Naive thymus-derived CD4-positive, alpha-beta T cell (primary cell): Measurements from ENCODE around the gene CD302. TPM values are rescaled to one million over a fixed set of nuclear protein-coding genes. Genes with fewer than 3 reads are reported as not detected.

Experiments used
- ATAC-seq: fragments of 150-1000 bp; cut with Tn5 transposase; 2 replicates; pipeline ENCODE4 v1.10.0; 2021; ENCODE audit warnings: mild to moderate bottlenecking, moderate library complexity
- CTCF ChIA-PET: fragments of 350-600 bp; sonication (Branson Sonifier 250); formaldehyde crosslinking; loops from one replicate; lab custom pipeline; 2021; ENCODE audit warnings: antibody characterized with exemption; lab: Charles Lee
- POLR2A ChIA-PET: fragments of 350-600 bp; sonication (Branson Sonifier 250); formaldehyde crosslinking; loops from one replicate; lab custom pipeline; 2021; ENCODE audit warnings: antibody characterized with exemption, inconsistent platforms; lab: Charles Lee
- DNase-seq, 9 donors: peaks; one replicate each; pipeline versions ENCODE4 v3.0.0 to v3.0.0-alpha.2; 2020 to 2022; ENCODE audit warnings: mixed read lengths in 1 of 9
- H3K27ac ChIP-seq: one replicate; pipeline ENCODE4 v1.7.0; 2013; ENCODE audit warnings: mild to moderate bottlenecking, low read depth, low read length, moderate library complexity
- H3K27me3 ChIP-seq, 2 donors: one replicate each; pipeline ENCODE4 v1.7.0; 2013; ENCODE audit warnings: low read length in 2 of 2, mild to moderate bottlenecking in 2 of 2, moderate library complexity in 2 of 2; ENCODE audit not compliant: control insufficient read depth in 2 of 2, insufficient read depth in 2 of 2
- H3K36me3 ChIP-seq, 3 experiments: 1 replicate in 2 of 3; 2 replicates in 1 of 3; pipeline ENCODE4 v1.7.0; 2013; ENCODE audit warnings: low read length in 3 of 3, mild to moderate bottlenecking in 3 of 3, moderate library complexity in 1 of 3; ENCODE audit not compliant: insufficient read depth in 3 of 3, control insufficient read depth in 2 of 3
- H3K4me1 ChIP-seq, 2 donors: one replicate each; pipeline ENCODE4 v1.7.0; 2013; ENCODE audit warnings: low read length in 2 of 2, mild to moderate bottlenecking in 2 of 2, moderate library complexity in 1 of 2; ENCODE audit not compliant: control insufficient read depth in 2 of 2, insufficient read depth in 2 of 2
- H3K4me3 ChIP-seq: 2 replicates; pipeline ENCODE4 v1.7.0; 2013; ENCODE audit warnings: mild to moderate bottlenecking, low read length
- H3K9me3 ChIP-seq, 3 experiments: 1 replicate in 2 of 3; 2 replicates in 1 of 3; pipeline ENCODE4 v1.7.0; 2013; ENCODE audit warnings: low read length in 3 of 3; ENCODE audit not compliant: control insufficient read depth in 2 of 3
- H3K27ac Mint-ChIP-seq, 9 donors: one replicate each; pipeline ENCODE4 v1.8.0; 2020 to 2022; ENCODE audit warnings: mixed read lengths in 9 of 9, mild to moderate bottlenecking in 8 of 9, moderate library complexity in 5 of 9, inconsistent platforms in 2 of 9
- H3K27me3 Mint-ChIP-seq, 5 donors: one replicate each; pipeline ENCODE4 v1.8.0; 2021 to 2022; ENCODE audit warnings: mixed read lengths in 5 of 5, mild to moderate bottlenecking in 1 of 5
- H3K36me3 Mint-ChIP-seq, 5 donors: one replicate each; pipeline ENCODE4 v1.8.0; 2020 to 2022; ENCODE audit warnings: mixed read lengths in 5 of 5, mild to moderate bottlenecking in 3 of 5, inconsistent platforms in 1 of 5
- H3K4me1 Mint-ChIP-seq, 7 donors: one replicate each; pipeline ENCODE4 v1.8.0; 2020 to 2022; ENCODE audit warnings: mixed read lengths in 7 of 7, mild to moderate bottlenecking in 3 of 7, inconsistent platforms in 1 of 7
- H3K4me3 Mint-ChIP-seq, 10 donors: one replicate each; pipeline ENCODE4 v1.8.0; 2020 to 2022; ENCODE audit warnings: mild to moderate bottlenecking in 10 of 10, mixed read lengths in 10 of 10, moderate library complexity in 6 of 10, inconsistent platforms in 2 of 10
- H3K9me3 Mint-ChIP-seq, 11 donors: one replicate each; pipeline ENCODE4 v1.8.0; 2020 to 2022; ENCODE audit warnings: mixed read lengths in 11 of 11, mild to moderate bottlenecking in 4 of 11, inconsistent platforms in 1 of 11, moderate library complexity in 1 of 11
- intact Hi-C, 2 donors: fragments of 100-400 bp; cut with micrococcal nuclease; formaldehyde crosslinking; loops; one replicate each; pipeline ENCODE4 v1.15.1; 2023
- polyA plus RNA-seq, 2 donors: library from polyadenylated mRNA; unstranded; fragments of 300-500 nt; fragmentation: Illumina TruSeq; gene quantifications; one replicate each; pipeline ENCODE4 v1.2.3, GENCODE V29; 2021
- total RNA-seq, 6 experiments: library from RNA in 5 of 6; stranded (reverse) in 5 of 6; gene quantifications; 1 replicate in 5 of 6; 2 replicates in 1 of 6; pipeline ENCODE4 v1.2.3 and lab custom pipeline; 2021 to 2026

The CD302 gene
- total and polyA plus RNA-seq, 7 experiments from 2014 or later: 0.35 to 30.5 (median 1.2) TPM

DNA sequence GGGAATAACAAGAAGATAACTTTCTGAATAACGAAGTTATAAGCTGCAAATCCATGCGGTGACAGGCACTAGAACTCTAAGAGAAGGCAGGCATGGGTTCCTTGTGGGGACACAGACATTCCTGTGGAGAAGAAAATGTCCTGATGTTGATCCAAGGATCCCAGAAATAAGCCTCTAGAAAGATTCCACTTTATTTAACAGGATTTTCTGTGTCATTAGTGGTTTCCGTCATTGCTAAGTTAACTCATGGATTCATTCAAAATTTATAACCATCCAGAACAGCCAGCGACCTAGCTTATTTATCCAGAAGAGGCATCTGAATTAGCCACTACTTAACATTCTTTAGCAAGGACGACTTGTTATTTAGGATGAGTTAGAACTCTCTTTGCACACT lies 10.0 kb upstream of the CD302 start:
- no peaks in the 10 kb centered on the region for H3K27me3 Mint-ChIP-seq
- ATAC-seq: no peak
- POLR2A ChIA-PET: no interaction called here

DNA sequence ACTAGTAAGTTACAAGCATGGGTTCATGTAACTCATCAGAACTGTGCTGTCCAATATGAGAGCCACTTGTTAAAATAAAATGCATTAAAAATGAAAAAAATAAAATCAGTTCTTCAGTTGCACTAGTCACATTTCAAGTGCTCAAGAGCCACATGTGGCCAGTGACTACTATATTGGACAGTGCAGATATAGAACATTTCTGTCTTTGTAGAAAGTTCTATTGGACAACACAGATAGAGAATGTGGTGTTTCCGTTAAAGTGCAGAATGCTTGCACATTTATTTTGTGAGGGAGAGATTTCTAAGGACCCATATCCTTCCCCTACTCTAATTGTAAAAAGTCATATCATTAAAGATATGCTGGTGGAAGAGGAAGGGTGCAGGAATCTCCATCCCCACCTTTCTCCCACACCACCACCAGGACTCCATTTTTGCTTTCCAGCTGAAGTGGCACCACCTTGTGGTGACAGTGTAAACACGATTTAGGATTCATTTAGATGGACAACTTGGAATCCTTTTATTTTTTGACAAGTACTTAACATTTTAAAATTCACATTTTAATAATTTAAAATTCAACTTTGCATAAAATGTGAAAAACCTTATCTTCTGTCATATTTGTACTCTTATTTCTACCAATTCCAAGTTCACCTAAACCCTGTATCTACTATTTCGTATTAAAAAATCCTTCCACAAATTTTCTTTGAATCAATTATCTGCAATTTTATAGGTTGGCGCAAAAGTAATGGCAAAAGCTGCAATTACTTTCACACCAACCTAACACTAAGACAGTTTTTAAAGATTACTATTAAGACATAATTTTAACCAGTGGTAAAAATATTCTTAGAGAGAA lies 9.4 kb upstream of the CD302 start:
- peaks cover 0 to 4% (median 0%) of the 10 kb centered on the region in 7 donors for H3K4me1 Mint-ChIP-seq
- intact Hi-C loops: loop anchor here (1.0 to 10.0 kb wide), 5 partner anchors 290 to 906 kb away; partner anchors contain the start of gene WDSUB1 (in 1 of the 2)
- H3K4me1 ChIP-seq: no peaks in the 10 kb centered on the region
- no peak overlapping the region for H3K4me3 ChIP-seq
- H3K4me3 Mint-ChIP-seq: no peak overlapping the region
- H3K27me3 ChIP-seq: no peaks in the 10 kb centered on the region
- ChIA-PET CTCF (interaction anchor here (0.7 to 0.8 kb wide), 2 partner anchors 90 to 1942 kb away, joined by 3 to 4 read pairs; no protein-coding TSS in a partner anchor), POLR2A (no interaction called here)
- no peak for DNase-seq
- ATAC-seq: peak; percentile 55
- H3K9me3 Mint-ChIP-seq: no peaks in the 10 kb centered on the region
- peaks cover 0 to 60% (median 44%) of the 10 kb centered on the region in 5 donors for H3K36me3 Mint-ChIP-seq
- H3K27ac ChIP-seq: no peak overlapping the region
- H3K9me3 ChIP-seq: no peaks in the 10 kb centered on the region
- H3K27me3 Mint-ChIP-seq: no peaks in the 10 kb centered on the region
- peaks cover 5 to 26% (median 10%) of the 10 kb centered on the region in 3 experiments for H3K36me3 ChIP-seq
- H3K27ac Mint-ChIP-seq: no peak overlapping the region

More for the DNA sequence above, 10.0 kb upstream of the CD302 start:
- Histone ChIP-seq H3K27me3 (no peaks in the 10 kb centered on the region), H3K9me3 (no peaks in the 10 kb centered on the region), H3K4me1 (no peaks in the 10 kb centered on the region), H3K36me3 (peaks cover 5 to 32% (median 10%) of the 10 kb centered on the region in 3 experiments), H3K4me3 (no peak overlapping the region), H3K27ac (no peak overlapping the region)
- no peak overlapping the region for H3K27ac Mint-ChIP-seq
- H3K36me3 Mint-ChIP-seq: peaks cover 3 to 62% (median 50%) of the 10 kb centered on the region in 5 donors
- no peak overlapping the region for H3K4me3 Mint-ChIP-seq
- H3K9me3 Mint-ChIP-seq: no peaks in the 10 kb centered on the region
- intact Hi-C loops: loop anchor here (5.0 to 10.0 kb wide), 4 partner anchors 291 to 906 kb away; partner anchors contain the start of gene WDSUB1 (in 1 of the 2)
- DNase-seq: no peak
- CTCF ChIA-PET: interaction anchor here (0.7 kb wide), 1 partner anchor 89 kb away, joined by 3 read pairs; no protein-coding TSS in a partner anchor
- peaks cover 0 to 4% (median 0%) of the 10 kb centered on the region in 7 donors for H3K4me1 Mint-ChIP-seq

DNA sequence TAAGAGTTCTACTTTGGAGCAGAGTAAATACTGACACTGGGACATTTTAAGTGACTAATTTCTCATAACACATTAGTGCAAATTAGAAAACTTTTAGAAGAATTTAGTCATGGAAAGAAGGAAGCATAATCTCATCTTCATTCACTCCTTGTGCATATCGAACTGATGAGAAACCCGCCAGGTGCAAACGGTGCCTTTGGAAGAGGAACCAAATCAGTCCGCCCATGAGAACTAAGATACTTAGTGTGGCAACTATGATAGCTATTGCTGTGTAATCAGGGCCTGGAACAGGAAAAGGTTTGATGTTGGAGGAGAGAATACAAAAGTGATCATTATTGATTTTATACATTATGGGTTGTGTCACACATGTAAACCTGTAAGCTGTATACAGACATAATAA lies 6.9 kb upstream of the CD302 start:
- H3K36me3 ChIP-seq: peaks cover 5 to 24% (median 10%) of the 10 kb centered on the region in 3 experiments
- ChIA-PET CTCF (no interaction called here), POLR2A (interaction anchor here (0.5 kb wide), 1 partner anchor 90 kb away, joined by 3 read pairs; no protein-coding TSS in a partner anchor)
- no peak overlapping the region for H3K27ac ChIP-seq
- Mint-ChIP-seq H3K27me3 (peaks cover 0 to 16% (median 0%) of the 10 kb centered on the region in 5 donors), H3K4me1 (peaks cover 0 to 11% (median 0%) of the 10 kb centered on the region in 7 donors), H3K4me3 (no peak overlapping the region), H3K9me3 (no peaks in the 10 kb centered on the region), H3K36me3 (peaks cover 0 to 43% (median 35%) of the 10 kb centered on the region in 5 donors), H3K27ac (no peak overlapping the region)
- ATAC-seq (no peak), DNase-seq (no peak)
- intact Hi-C loops: loop anchor here (5.0 to 10.0 kb wide), 4 partner anchors 288 to 903 kb away; partner anchors contain the start of gene WDSUB1 (in 1 of the 2)
- H3K27me3 ChIP-seq: no peaks in the 10 kb centered on the region
- no peaks in the 10 kb centered on the region for H3K9me3 ChIP-seq
- H3K4me3 ChIP-seq: no peak overlapping the region
- H3K4me1 ChIP-seq: no peaks in the 10 kb centered on the region

DNA sequence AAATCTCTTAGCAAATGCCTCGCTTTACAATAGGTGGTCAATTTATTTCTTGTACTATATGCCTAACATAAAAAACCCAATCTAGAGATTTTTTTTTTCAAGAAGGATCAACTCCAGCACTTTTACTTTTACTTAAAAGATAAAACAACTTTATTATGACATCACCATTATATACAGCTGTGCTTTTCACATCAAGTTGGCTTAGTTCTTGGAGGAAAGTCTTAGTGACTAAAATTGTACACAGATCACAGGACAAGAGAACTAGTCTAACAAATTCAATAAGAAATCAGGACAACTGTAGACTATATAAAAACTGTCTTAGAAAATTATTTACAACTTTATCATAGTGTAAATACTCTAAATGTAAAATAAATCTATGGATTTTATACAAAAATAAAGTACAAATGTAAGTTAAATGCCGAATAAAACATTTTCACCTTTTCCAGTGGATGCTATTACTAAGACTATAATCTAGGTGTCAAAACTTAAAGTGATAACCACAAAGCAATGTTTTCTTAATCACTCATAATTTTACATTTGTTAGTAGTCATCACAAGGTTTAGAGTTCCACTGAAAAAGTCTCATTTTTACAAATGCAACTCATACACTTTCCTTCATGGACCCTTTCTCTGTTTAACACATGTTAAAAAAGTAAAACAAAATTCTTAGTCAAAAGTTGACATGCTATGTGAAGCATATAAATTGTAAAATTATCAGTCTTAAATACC lies 5.4 kb upstream of the CD302 start:
- H3K9me3 Mint-ChIP-seq: no peaks in the 10 kb centered on the region
- peaks cover 5 to 41% (median 26%) of the 10 kb centered on the region in 5 donors for H3K36me3 Mint-ChIP-seq
- Histone ChIP-seq H3K27me3 (no peaks in the 10 kb centered on the region), H3K4me1 (peaks cover 0 to 5% of the 10 kb centered on the region in 2 donors), H3K4me3 (no peak overlapping the region), H3K27ac (no peak overlapping the region), H3K36me3 (peaks cover 4 to 15% (median 5%) of the 10 kb centered on the region in 3 experiments), H3K9me3 (no peaks in the 10 kb centered on the region)
- POLR2A ChIA-PET: no interaction called here
- CTCF ChIA-PET: no interaction called here
- H3K4me1 Mint-ChIP-seq: peaks cover 4 to 19% (median 10%) of the 10 kb centered on the region in 7 donors
- intact Hi-C loops: loop anchor here in 1 of 2 donors (10.0 kb wide), 2 partner anchors 519 to 769 kb away; partner anchors contain the start of gene WDSUB1
- no peak overlapping the region for H3K27ac Mint-ChIP-seq
- H3K27me3 Mint-ChIP-seq: peaks cover 5 to 31% (median 8%) of the 10 kb centered on the region in 5 donors
- ATAC-seq (no peak), DNase-seq (no peak)
- H3K4me3 Mint-ChIP-seq: no peak overlapping the region

DNA sequence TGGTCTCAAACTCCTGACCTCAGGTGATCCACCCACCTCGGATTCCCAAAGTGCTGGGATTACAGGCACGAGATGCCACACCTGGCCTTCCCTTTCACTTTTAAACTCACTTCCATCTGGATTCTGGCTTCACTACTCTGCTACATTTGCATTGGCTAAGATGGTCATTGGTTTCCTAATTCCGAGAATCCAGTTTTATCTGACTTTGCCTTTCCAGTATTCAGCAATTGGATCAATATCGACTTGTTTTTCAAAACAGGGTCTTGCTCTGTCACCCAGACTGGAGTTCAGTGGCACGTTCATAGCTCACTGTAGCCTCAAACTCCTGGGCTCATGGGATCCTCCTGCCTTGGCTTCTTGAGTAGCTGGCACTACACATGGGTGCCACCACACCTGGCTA lies 4.7 kb upstream of the CD302 start:
- peaks cover 0 to 9% (median 4%) of the 10 kb centered on the region in 3 experiments for H3K36me3 ChIP-seq
- ATAC-seq (no peak), DNase-seq (no peak)
- Mint-ChIP-seq H3K9me3 (no peaks in the 10 kb centered on the region), H3K36me3 (peaks cover 5 to 37% (median 24%) of the 10 kb centered on the region in 5 donors), H3K27me3 (peaks cover 7 to 36% (median 9%) of the 10 kb centered on the region in 5 donors), H3K27ac (no peak overlapping the region), H3K4me1 (peaks cover 5 to 23% (median 13%) of the 10 kb centered on the region in 7 donors), H3K4me3 (no peak overlapping the region)
- no peak overlapping the region for H3K27ac ChIP-seq
- H3K4me3 ChIP-seq: no peak overlapping the region
- CTCF ChIA-PET: no interaction called here
- peaks cover 0 to 6% of the 10 kb centered on the region in 2 donors for H3K4me1 ChIP-seq
- no peaks in the 10 kb centered on the region for H3K9me3 ChIP-seq
- intact Hi-C loops: loop anchor here in 1 of 2 donors (10.0 kb wide), 2 partner anchors 518 to 768 kb away; partner anchors contain the start of gene WDSUB1
- H3K27me3 ChIP-seq: no peaks in the 10 kb centered on the region
- POLR2A ChIA-PET: no interaction called here

DNA sequence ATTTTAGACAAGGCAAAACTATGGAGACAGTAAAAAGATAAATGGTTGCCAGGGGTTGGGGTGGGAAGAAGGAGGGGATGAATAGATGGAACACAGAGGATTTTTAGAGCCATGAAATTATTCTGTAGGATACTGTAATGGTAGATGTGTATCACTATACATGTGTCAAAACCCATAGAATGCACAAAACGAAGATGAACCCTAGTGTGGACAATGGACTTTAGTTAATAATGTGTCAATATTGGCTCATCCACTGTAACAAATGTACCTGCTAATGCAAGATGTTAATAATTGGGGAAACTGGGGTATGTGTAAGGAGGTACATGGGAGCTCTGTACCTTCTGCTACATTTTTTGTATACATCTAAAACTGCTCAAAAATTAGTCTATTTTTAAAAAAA lies 1.8 kb upstream of the CD302 start:
- Mint-ChIP-seq H3K9me3 (no peaks in the 10 kb centered on the region), H3K36me3 (peaks cover 0 to 12% (median 5%) of the 10 kb centered on the region in 5 donors), H3K27me3 (peaks cover 9 to 61% (median 11%) of the 10 kb centered on the region in 5 donors), H3K4me3 (no peak overlapping the region), H3K27ac (no peak overlapping the region), H3K4me1 (peaks cover 5 to 25% (median 20%) of the 10 kb centered on the region in 7 donors)
- Histone ChIP-seq H3K9me3 (no peaks in the 10 kb centered on the region), H3K27me3 (no peaks in the 10 kb centered on the region), H3K27ac (no peak overlapping the region), H3K4me3 (no peak overlapping the region), H3K36me3 (no peaks in the 10 kb centered on the region), H3K4me1 (peaks cover 0 to 11% of the 10 kb centered on the region in 2 donors)
- POLR2A ChIA-PET: no interaction called here
- intact Hi-C loops: loop anchor here in 1 of 2 donors (10.0 kb wide), 3 partner anchors 185 to 765 kb away; partner anchors contain the start of genes BAZ2B and WDSUB1
- DNase-seq (no peak), ATAC-seq (no peak)
- CTCF ChIA-PET: no interaction called here
